Neutrophil (primary cell): ENCODE data around the gene TPRG1L.
A peak's percentile ranks its signal among the peaks of the same experiment; 100 is the strongest.

Experiments used
- H3K27ac ChIP-seq: fragments of 200-600 bp; sonication (generic); 2 replicates; pipeline ENCODE4 v1.5.1; 2016; ENCODE audit warnings: mild to moderate bottlenecking, moderate library complexity
- H3K27me3 ChIP-seq: fragments of 200-600 bp; sonication (generic); 2 replicates; pipeline ENCODE4 v1.6.0; 2016; ENCODE audit warnings: mild to moderate bottlenecking
- H3K36me3 ChIP-seq: fragments of 200-600 bp; sonication (generic); 2 replicates; pipeline ENCODE4 v1.5.1; 2017
- H3K4me1 ChIP-seq, 2 experiments: fragments of 200-600 bp in 1 of 2; sonication (generic) in 1 of 2; 1 replicate in 1 of 2; 2 replicates in 1 of 2; pipeline versions ENCODE4 v1.5.1 to v1.6.1; 2013 to 2016; ENCODE audit warnings: low read depth in 1 of 2, low read length in 1 of 2, mild to moderate bottlenecking in 1 of 2, moderate library complexity in 1 of 2; ENCODE audit not compliant: control insufficient read depth in 1 of 2, insufficient read depth in 1 of 2
- H3K4me3 ChIP-seq, 2 experiments: fragments of 200-600 bp in 1 of 2; sonication (generic) in 1 of 2; 1 replicate in 1 of 2; 2 replicates in 1 of 2; pipeline ENCODE4 v1.5.1; 2013 to 2016; ENCODE audit warnings: low read depth in 1 of 2, low read length in 1 of 2, mild to moderate bottlenecking in 1 of 2, moderate library complexity in 1 of 2
- H3K9me3 ChIP-seq: fragments of 200-600 bp; sonication (generic); 2 replicates; pipeline ENCODE4 v1.5.1; 2016
- CTCF ChIP-seq: fragments of 200-600 bp; sonication (generic); IDR thresholded peaks from 2 replicates; pipeline ENCODE4 v1.5.1; 2016; ENCODE audit warnings: antibody characterized with exemption

Gene TPRG1L

GRCh38 chr1:3664700-3665375 lies 40.0 kb downstream of the TPRG1L start:
- no peak overlapping the region for H3K4me3 ChIP-seq
- H3K4me1 ChIP-seq = peaks cover 39 to 41% of the 10 kb centered on the region in 2 experiments

GRCh38 chr1:3668148-3668547 lies 43.3 kb downstream of the TPRG1L start:
- peak overlapping the region in 1 of 2 experiments; percentile 48 for H3K4me3 ChIP-seq
- H3K36me3 ChIP-seq = no peaks in the 10 kb centered on the region
- H3K4me1 ChIP-seq = peaks cover 52 to 65% of the 10 kb centered on the region in 2 experiments
- peak overlapping the region; percentile 76 for H3K27ac ChIP-seq
- no peaks in the 10 kb centered on the region for H3K9me3 ChIP-seq
- H3K27me3 ChIP-seq = no peaks in the 10 kb centered on the region
- TF ChIP-seq CTCF = no peak

More at GRCh38 chr1:3664700-3665375, 40.0 kb downstream of the TPRG1L start:
- no peak for TF ChIP-seq CTCF
- Histone ChIP-seq H3K27ac (no peak overlapping the region), H3K27me3 (peaks cover 8% of the 10 kb centered on the region), H3K9me3 (no peaks in the 10 kb centered on the region), H3K36me3 (no peaks in the 10 kb centered on the region)

- H3K4me1 ChIP-seq = peaks cover 55 to 64% of the 10 kb centered on the region in 2 experiments
- H3K27me3 ChIP-seq = no peaks in the 10 kb centered on the region
- TF ChIP-seq CTCF = no peak
- no peaks in the 10 kb centered on the region for H3K9me3 ChIP-seq
- H3K4me3 ChIP-seq = peak overlapping the region; percentile 27 to 48
- H3K27ac ChIP-seq = peak overlapping the region; percentile 76
- no peaks in the 10 kb centered on the region for H3K36me3 ChIP-seq
Measured at GRCh38 chr1:3668585-3669300, 43.9 kb downstream of the TPRG1L start.

GRCh38 chr1:3669421-3669821 lies 44.6 kb downstream of the TPRG1L start:
- no peaks in the 10 kb centered on the region for H3K36me3 ChIP-seq
- peak overlapping the region; percentile 27 to 48 for H3K4me3 ChIP-seq
- TF ChIP-seq CTCF = no peak
- peak overlapping the region; percentile 76 for H3K27ac ChIP-seq
- no peaks in the 10 kb centered on the region for H3K27me3 ChIP-seq
- H3K4me1 ChIP-seq = peaks cover 55 to 61% of the 10 kb centered on the region in 2 experiments
- no peaks in the 10 kb centered on the region for H3K9me3 ChIP-seq

GRCh38 chr1:3669971-3670431 lies 45.2 kb downstream of the TPRG1L start:
- H3K27ac ChIP-seq = no peak overlapping the region
- H3K36me3 ChIP-seq = no peaks in the 10 kb centered on the region
- no peak overlapping the region for H3K4me3 ChIP-seq
- H3K27me3 ChIP-seq = no peaks in the 10 kb centered on the region
- peaks cover 53 to 61% of the 10 kb centered on the region in 2 experiments for H3K4me1 ChIP-seq
- TF ChIP-seq CTCF = no peak
- no peaks in the 10 kb centered on the region for H3K9me3 ChIP-seq
